Body of pancreas (tissue), 4 donors: ENCODE measurements around the gene SCN8A.

Source experiments
- POLR2A ChIP-seq, 3 donors: fragments of 450-650 bp; IDR thresholded peaks; one replicate each; pipeline ENCODE4 v1.6.1; 2016; ENCODE audit warnings: antibody characterized with exemption in 3 of 3, mild to moderate bottlenecking in 2 of 3
- TF ChIP-seq, protein P1 (sequence below), 7 experiments: fragments of 450-650 bp in 4 of 7; fragments of 200-600 bp in 3 of 7; sonication (generic) in 3 of 7; IDR thresholded peaks; one replicate each; pipeline ENCODE4 v1.5.1; 2016 to 2019; ENCODE audit warnings: antibody characterized with exemption in 7 of 7

DNA sequence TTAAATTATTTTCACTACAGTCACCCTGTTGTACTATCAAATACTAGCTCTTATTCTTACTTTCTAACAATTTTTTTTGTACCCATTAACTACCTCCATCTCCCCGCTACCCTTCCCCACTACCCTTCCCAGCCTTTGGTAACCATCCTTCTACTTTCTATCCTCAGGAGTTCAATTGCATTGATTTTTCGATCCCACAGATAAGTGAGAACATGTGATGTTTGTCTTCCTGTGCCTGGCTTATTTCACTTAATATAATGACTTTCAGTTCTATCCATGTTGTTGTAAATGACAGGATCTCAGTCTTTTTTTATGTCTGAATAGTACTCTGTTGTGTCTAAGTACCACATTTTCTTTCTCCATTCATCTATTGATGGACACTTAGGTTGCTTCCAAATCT, 139.7 kb downstream of the SCN8A start:
- no peak for TF ChIP-seq POLR2A (IDR thresholded peaks at IDR 0.05)
- TF ChIP-seq, protein P1, sequence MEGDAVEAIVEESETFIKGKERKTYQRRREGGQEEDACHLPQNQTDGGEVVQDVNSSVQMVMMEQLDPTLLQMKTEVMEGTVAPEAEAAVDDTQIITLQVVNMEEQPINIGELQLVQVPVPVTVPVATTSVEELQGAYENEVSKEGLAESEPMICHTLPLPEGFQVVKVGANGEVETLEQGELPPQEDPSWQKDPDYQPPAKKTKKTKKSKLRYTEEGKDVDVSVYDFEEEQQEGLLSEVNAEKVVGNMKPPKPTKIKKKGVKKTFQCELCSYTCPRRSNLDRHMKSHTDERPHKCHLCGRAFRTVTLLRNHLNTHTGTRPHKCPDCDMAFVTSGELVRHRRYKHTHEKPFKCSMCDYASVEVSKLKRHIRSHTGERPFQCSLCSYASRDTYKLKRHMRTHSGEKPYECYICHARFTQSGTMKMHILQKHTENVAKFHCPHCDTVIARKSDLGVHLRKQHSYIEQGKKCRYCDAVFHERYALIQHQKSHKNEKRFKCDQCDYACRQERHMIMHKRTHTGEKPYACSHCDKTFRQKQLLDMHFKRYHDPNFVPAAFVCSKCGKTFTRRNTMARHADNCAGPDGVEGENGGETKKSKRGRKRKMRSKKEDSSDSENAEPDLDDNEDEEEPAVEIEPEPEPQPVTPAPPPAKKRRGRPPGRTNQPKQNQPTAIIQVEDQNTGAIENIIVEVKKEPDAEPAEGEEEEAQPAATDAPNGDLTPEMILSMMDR (IDR thresholded peaks at IDR 0.05) = no peak
